ENCODE measurements around the gene TMEM184B.
"Not testable (repeated sequence)": the region's sequence is repeated elsewhere in the genome, so short reads cannot be mapped to it uniquely, and the experiment has no call there.

TMEM184B gene

GRCh38 chr22:38180841-38181452, 91.9 kb downstream of the TMEM184B start:
- TF ChIP-seq CTCF (IDR thresholded peaks at IDR 0.05; ENCODE audit: low read depth, low read length) = no peak
- in situ Hi-C loops (cut with HindIII; ENCODE audit: low sequenced_read_pairs) = loop anchor here (25.0 kb wide), 1 partner anchor 131 kb away; the partner anchor contains the start of gene CSNK1E
- DNase-seq (ENCODE audit: low read depth, low spot score) = no peak

GRCh38 chr22:38178605-38178937, 94.2 kb downstream of the TMEM184B start:
- in situ Hi-C loops (cut with HindIII; ENCODE audit: low sequenced_read_pairs) = loop anchor here (25.0 kb wide), 1 partner anchor 134 kb away; the partner anchor contains the start of gene CSNK1E
- not testable (repeated sequence) for H3K4me3 ChIP-seq (ENCODE audit: low read depth, low read length); DNase-seq (ENCODE audit: low read depth, low spot score)

More at GRCh38 chr22:38180841-38181452, 91.9 kb downstream of the TMEM184B start:
- peak overlapping the region; percentile 54 for H3K4me3 ChIP-seq (ENCODE audit: low read depth, low read length)

- in situ Hi-C loops (cut with HindIII; ENCODE audit: low sequenced_read_pairs) = loop anchor here (25.0 kb wide), 1 partner anchor 134 kb away; the partner anchor contains the start of gene CSNK1E
- peak; percentile 81 for DNase-seq (ENCODE audit: low read depth, low spot score)
- no peak overlapping the region for H3K4me3 ChIP-seq (ENCODE audit: low read depth, low read length)
- TF ChIP-seq CTCF (IDR thresholded peaks at IDR 0.05; ENCODE audit: low read depth, low read length) = no peak
These were observed 94.7 kb downstream of the TMEM184B start for GRCh38 chr22:38177926-38178604.

- in situ Hi-C loops (cut with HindIII; ENCODE audit: low sequenced_read_pairs) = loop anchor here (25.0 kb wide), 1 partner anchor 135 kb away; the partner anchor contains the start of gene CSNK1E
- DNase-seq (ENCODE audit: low read depth, low spot score); H3K4me3 ChIP-seq (ENCODE audit: low read depth, low read length): not testable (repeated sequence)
These were observed 95.3 kb downstream of the TMEM184B start for GRCh38 chr22:38177571-38177925.

GRCh38 chr22:38177044-38177443, 95.8 kb downstream of the TMEM184B start:
- no peak for DNase-seq (ENCODE audit: low read depth, low spot score)
- in situ Hi-C loops (cut with HindIII; ENCODE audit: low sequenced_read_pairs) = loop anchor here (25.0 kb wide), 1 partner anchor 135 kb away; the partner anchor contains the start of gene CSNK1E
- no peak overlapping the region for H3K4me3 ChIP-seq (ENCODE audit: low read depth, low read length)
- no peak for TF ChIP-seq CTCF (IDR thresholded peaks at IDR 0.05; ENCODE audit: low read depth, low read length)

GRCh38 chr22:38176170-38176741, 96.6 kb downstream of the TMEM184B start:
- TF ChIP-seq CTCF (IDR thresholded peaks at IDR 0.05; ENCODE audit: low read depth, low read length) = no peak
- DNase-seq (ENCODE audit: low read depth, low spot score) = peak; percentile 76

GRCh38 chr22:38175206-38176118, 97.3 kb downstream of the TMEM184B start:
- in situ Hi-C loops (cut with HindIII; ENCODE audit: low sequenced_read_pairs) = loop anchor here (25.0 kb wide), 1 partner anchor 137 kb away; the partner anchor contains the start of gene CSNK1E
- no peak for TF ChIP-seq CTCF (IDR thresholded peaks at IDR 0.05; ENCODE audit: low read depth, low read length)
- DNase-seq (ENCODE audit: low read depth, low spot score) = no peak
- no peak overlapping the region for H3K4me3 ChIP-seq (ENCODE audit: low read depth, low read length)

More at GRCh38 chr22:38176170-38176741, 96.6 kb downstream of the TMEM184B start:
- no peak overlapping the region for H3K4me3 ChIP-seq (ENCODE audit: low read depth, low read length)
- in situ Hi-C loops (cut with HindIII; ENCODE audit: low sequenced_read_pairs) = loop anchor here (25.0 kb wide), 1 partner anchor 136 kb away; the partner anchor contains the start of gene CSNK1E

Data from astrocyte of the spinal cord (primary cell).